ENCODE measurements around the gene FUT3. TPM values are rescaled to one million over a fixed set of nuclear protein-coding genes. Genes with fewer than 3 reads are reported as not detected.

The FUT3 gene
- total and polyA plus RNA-seq, 4 donors, result 0.25 to 0.47 (median 0.27) TPM; not detected in 1

GRCh38 chr19:5864013-5864720 lies 12.9 kb upstream of the FUT3 start:
- TF ChIP-seq JUND (IDR thresholded peaks at IDR 0.05) (no peak), YY1 (IDR thresholded peaks at IDR 0.05) (no peak), ATF3 (IDR thresholded peaks at IDR 0.05) (no peak), NR2F2 (IDR thresholded peaks at IDR 0.05) (no peak), HNF4G (IDR thresholded peaks at IDR 0.05) (no peak), MAX (IDR thresholded peaks at IDR 0.05) (no peak), FOXA2 (IDR thresholded peaks at IDR 0.05) (no peak), HNF4A (conservative IDR thresholded peaks at IDR 0.05) (no peak), REST (IDR thresholded peaks at IDR 0.05) (no peak)

GRCh38 chr19:5863030-5863665 lies 11.9 kb upstream of the FUT3 start:
- no peak overlapping the region for H3K27ac ChIP-seq (ENCODE audit: low read depth in 1 of 2, low read length in 2 of 2)
- H3K36me3 ChIP-seq (ENCODE audit: control insufficient read depth in 4 of 4, insufficient read depth in 3 of 4, low read depth in 1 of 4, low read length in 3 of 4), result no peaks in the 10 kb centered on the region
- H3K27me3 ChIP-seq (ENCODE audit: control insufficient read depth in 4 of 4, insufficient read depth in 4 of 4, low read length in 3 of 4), result no peaks in the 10 kb centered on the region
- no peak for DNase-seq (ENCODE audit: low spot score)
- TF ChIP-seq FOXA2 (IDR thresholded peaks at IDR 0.05), result no peak
- no peak for TF ChIP-seq ATF3 (IDR thresholded peaks at IDR 0.05)
- TF ChIP-seq REST (IDR thresholded peaks at IDR 0.05), result no peak
- no peak for TF ChIP-seq RAD21 (IDR thresholded peaks at IDR 0.05)
- TF ChIP-seq MAX (IDR thresholded peaks at IDR 0.05), result no peak
- TF ChIP-seq CTCF (IDR thresholded peaks at IDR 0.05; ENCODE audit: low read depth, low read length, missing input control), result no peak
- TF ChIP-seq EGR1 (IDR thresholded peaks at IDR 0.05; ENCODE audit: low read depth in 2 of 2), result no peak
- TF ChIP-seq HNF4A (conservative IDR thresholded peaks at IDR 0.05), result no peak
- no peak for TF ChIP-seq TAF1 (conservative IDR thresholded peaks at IDR 0.05)
- no peak for TF ChIP-seq YY1 (IDR thresholded peaks at IDR 0.05)
- no peak for TF ChIP-seq FOXA1 (IDR thresholded peaks at IDR 0.05)
- no peak for TF ChIP-seq RXRA (IDR thresholded peaks at IDR 0.05)
- TF ChIP-seq ZBTB33 (IDR thresholded peaks at IDR 0.05), result no peak
- TF ChIP-seq JUND (IDR thresholded peaks at IDR 0.05), result no peak
- no peak for TF ChIP-seq NR2F2 (IDR thresholded peaks at IDR 0.05)
- TF ChIP-seq HNF4G (IDR thresholded peaks at IDR 0.05), result no peak
- no peak for TF ChIP-seq GABPA (IDR thresholded peaks at IDR 0.05 in 1 of 2, conservative IDR thresholded peaks at IDR 0.05 in 1 of 2)
- TF ChIP-seq SP1 (IDR thresholded peaks at IDR 0.05), result no peak
- H3K4me1 ChIP-seq (ENCODE audit: control insufficient read depth in 4 of 4, insufficient read depth in 4 of 4, low read length in 3 of 4), result no peaks in the 10 kb centered on the region
- H3K9ac ChIP-seq (ENCODE audit: low read depth in 1 of 2, low read length in 2 of 2), result no peak overlapping the region
- 83% methylated on average over 11 of the region's 11 CpGs for WGBS
- H3K9me3 ChIP-seq (ENCODE audit: control insufficient read depth in 4 of 4, low read length in 3 of 4), result no peaks in the 10 kb centered on the region
- no peak overlapping the region for H3K4me3 ChIP-seq (ENCODE audit: low read depth in 1 of 3, low read length in 3 of 3)

More at GRCh38 chr19:5864013-5864720, 12.9 kb upstream of the FUT3 start:
- DNase-seq (ENCODE audit: low spot score), result no peak
- no peaks in the 10 kb centered on the region for H3K9me3 ChIP-seq (ENCODE audit: control insufficient read depth in 4 of 4, low read length in 3 of 4)
- no peak overlapping the region for H3K9ac ChIP-seq (ENCODE audit: low read depth in 1 of 2, low read length in 2 of 2)
- H3K4me3 ChIP-seq (ENCODE audit: low read depth in 1 of 3, low read length in 3 of 3), result no peak overlapping the region
- 90% methylated on average over 9 of the region's 9 CpGs for WGBS
- no peaks in the 10 kb centered on the region for H3K4me1 ChIP-seq (ENCODE audit: control insufficient read depth in 4 of 4, insufficient read depth in 4 of 4, low read length in 3 of 4)
- no peaks in the 10 kb centered on the region for H3K36me3 ChIP-seq (ENCODE audit: control insufficient read depth in 4 of 4, insufficient read depth in 3 of 4, low read depth in 1 of 4, low read length in 3 of 4)
- no peak overlapping the region for H3K27ac ChIP-seq (ENCODE audit: low read depth in 1 of 2, low read length in 2 of 2)
- no peaks in the 10 kb centered on the region for H3K27me3 ChIP-seq (ENCODE audit: control insufficient read depth in 4 of 4, insufficient read depth in 4 of 4, low read length in 3 of 4)
